GM10266 (cell line): ENCODE results near the gene HSD17B4.
"Not testable (repeated sequence)": the region's sequence is repeated elsewhere in the genome, so short reads cannot be mapped to it uniquely, and the experiment has no call there.

Source experiments
- DNase-seq: peaks from one replicate; pipeline ENCODE4 v3.0.0; 2012; ENCODE audit errors: extremely low spot score
- CTCF ChIP-seq: IDR thresholded peaks from 2 replicates; pipeline ENCODE4 v1.5.1; 2012; ENCODE audit warnings: mild to moderate bottlenecking, low read depth; ENCODE audit not compliant: control insufficient read depth, insufficient read depth; ENCODE audit errors: missing control alignments

HSD17B4 gene

GRCh38 chr5:119476341-119476740, 24.0 kb downstream of the HSD17B4 start:
- no peak for TF ChIP-seq CTCF

GRCh38 chr5:119478781-119479180, 26.5 kb downstream of the HSD17B4 start:
- no peak for TF ChIP-seq CTCF
- no peak for DNase-seq

More at GRCh38 chr5:119476341-119476740, 24.0 kb downstream of the HSD17B4 start:
- no peak for DNase-seq

GRCh38 chr5:119480629-119481028, 28.3 kb downstream of the HSD17B4 start:
- DNase-seq: not testable (repeated sequence)

GRCh38 chr5:119483155-119483554, 30.9 kb downstream of the HSD17B4 start:
- no peak for TF ChIP-seq CTCF
- no peak for DNase-seq

GRCh38 chr5:119484884-119485283, 32.6 kb downstream of the HSD17B4 start:
- DNase-seq: no peak
- TF ChIP-seq CTCF: no peak

GRCh38 chr5:119501671-119502179, 49.4 kb downstream of the HSD17B4 start:
- no peak for DNase-seq
- no peak for TF ChIP-seq CTCF

GRCh38 chr5:119503939-119504338, 51.6 kb downstream of the HSD17B4 start:
- not testable (repeated sequence) for DNase-seq

GRCh38 chr5:119512277-119512676, 60.0 kb downstream of the HSD17B4 start:
- TF ChIP-seq CTCF: no peak
- no peak for DNase-seq

GRCh38 chr5:119515192-119515591, 62.9 kb downstream of the HSD17B4 start:
- no peak for DNase-seq
- no peak for TF ChIP-seq CTCF

GRCh38 chr5:119517115-119517514, 64.8 kb downstream of the HSD17B4 start:
- DNase-seq: not testable (repeated sequence)
